Heart left ventricle (tissue), 13 donors: ENCODE measurements around the gene ZFP57.

Source experiments
- CTCF ChIP-seq, 12 donors: fragments of 200-600 bp; sonication (generic) in 4 of 12; IDR thresholded peaks; one replicate each; pipeline versions ENCODE4 v1.5.0 to v1.8.0; 2018 to 2022; ENCODE audit warnings: antibody characterized with exemption in 12 of 12, mild to moderate bottlenecking in 5 of 12
- POLR2A ChIP-seq, 2 donors: fragments of 450-650 bp; IDR thresholded peaks; one replicate each; pipeline ENCODE4 v1.6.1; 2017; ENCODE audit warnings: antibody characterized with exemption in 2 of 2, mild to moderate bottlenecking in 2 of 2, moderate library complexity in 2 of 2
- donor health status: ischemic (EF 13 %, LVEDD 7.1; RV severe dilation, severe dysfunction).
- donor health status: DM: no; HTN: yes; CAD: no.
- donor health status: DM: no; HTN: no; CAD: no.
- donor health status: ischemic (EF 25% LVEDD 6.9; RV normal size, moderate dysfunction).
- donor health status: ischemic (EF 25% LVEDD 5.7; RV mildly dilated, moderate dysfunction).
- donor health status: ischemic (EF 35%, LVEDD 5.7; RV mildly dilated, moderate dysfunction).
- donor health status: nonischemic (EF 11% LVEDD 7.7; RV severe dilation, severe dysfunction).
- donor health status: DM: yes; HTN: yes; CAD: no.
- donor health status: PGD.
- donor health status: ischemic (EF 29% LVEDD 5.4; RV normal size, mild dysfunction).
- donor health status: nonischemic (EF 23%, LVEDD 6.1; RV moderate dilation, normal function).

GRCh38 chr6:29678114-29678513 is 2.8 kb downstream of the ZFP57 start:
- no peak for TF ChIP-seq CTCF (IDR thresholded peaks at IDR 0.05)
- no peak for TF ChIP-seq POLR2A (IDR thresholded peaks at IDR 0.05)
